Measurements from ENCODE around the gene MED25. TPM values are rescaled to one million over a fixed set of nuclear protein-coding genes. Genes with fewer than 3 reads are reported as not detected.
A peak's percentile ranks its signal among the peaks of the same experiment; 100 is the strongest.

Gene MED25
- total RNA-seq, 1 donor from 2014 or later, result 40.1 TPM

DNA sequence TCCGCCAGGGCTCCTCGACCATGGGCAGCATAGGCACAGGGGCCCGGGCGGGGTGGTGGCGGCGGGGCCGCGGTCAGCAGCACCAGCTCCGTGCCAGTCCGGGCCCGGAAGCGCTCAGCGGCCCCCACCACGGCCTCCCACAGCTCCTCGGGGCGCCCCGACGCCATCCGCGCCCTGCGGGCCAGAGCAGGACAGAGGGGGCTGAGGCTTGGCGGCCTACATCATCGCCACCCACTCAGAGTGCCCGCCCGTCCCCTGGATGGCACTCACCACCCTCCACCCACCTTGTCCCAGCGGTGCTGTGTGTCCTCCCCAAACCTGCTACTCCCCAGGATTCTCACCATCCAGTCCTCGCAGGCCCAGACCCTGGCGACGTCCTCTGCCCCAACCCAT, 55.0 kb downstream of the MED25 start:
- Mint-ChIP-seq H3K36me3 (ENCODE audit: low read depth) (peaks cover 3% of the 10 kb centered on the region), H3K4me1 (ENCODE audit: low read depth) (peaks cover 32% of the 10 kb centered on the region)
- TF ChIP-seq, protein P1, sequence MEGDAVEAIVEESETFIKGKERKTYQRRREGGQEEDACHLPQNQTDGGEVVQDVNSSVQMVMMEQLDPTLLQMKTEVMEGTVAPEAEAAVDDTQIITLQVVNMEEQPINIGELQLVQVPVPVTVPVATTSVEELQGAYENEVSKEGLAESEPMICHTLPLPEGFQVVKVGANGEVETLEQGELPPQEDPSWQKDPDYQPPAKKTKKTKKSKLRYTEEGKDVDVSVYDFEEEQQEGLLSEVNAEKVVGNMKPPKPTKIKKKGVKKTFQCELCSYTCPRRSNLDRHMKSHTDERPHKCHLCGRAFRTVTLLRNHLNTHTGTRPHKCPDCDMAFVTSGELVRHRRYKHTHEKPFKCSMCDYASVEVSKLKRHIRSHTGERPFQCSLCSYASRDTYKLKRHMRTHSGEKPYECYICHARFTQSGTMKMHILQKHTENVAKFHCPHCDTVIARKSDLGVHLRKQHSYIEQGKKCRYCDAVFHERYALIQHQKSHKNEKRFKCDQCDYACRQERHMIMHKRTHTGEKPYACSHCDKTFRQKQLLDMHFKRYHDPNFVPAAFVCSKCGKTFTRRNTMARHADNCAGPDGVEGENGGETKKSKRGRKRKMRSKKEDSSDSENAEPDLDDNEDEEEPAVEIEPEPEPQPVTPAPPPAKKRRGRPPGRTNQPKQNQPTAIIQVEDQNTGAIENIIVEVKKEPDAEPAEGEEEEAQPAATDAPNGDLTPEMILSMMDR (IDR thresholded peaks at IDR 0.05), result no peak

DNA sequence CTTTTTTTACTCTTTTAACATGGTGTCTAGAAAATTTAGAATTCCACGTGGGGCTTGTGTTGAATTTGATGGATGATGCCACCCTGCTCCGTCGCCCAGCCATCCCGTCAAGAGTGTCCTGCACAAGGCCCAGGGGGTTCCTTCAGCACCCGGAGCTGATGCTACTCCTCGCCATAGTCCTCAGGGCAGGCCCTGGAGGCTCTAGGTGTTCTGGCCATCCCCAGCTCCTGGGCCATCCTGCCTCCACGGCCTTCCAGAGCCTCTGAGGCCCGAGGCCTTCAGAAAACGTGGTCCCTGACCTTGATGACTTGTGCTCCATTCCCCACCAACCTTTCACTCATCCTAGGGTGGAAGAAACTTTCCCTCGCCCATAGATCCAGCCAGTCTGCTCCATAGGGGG, 55.7 kb downstream of the MED25 start:
- peaks cover 4% of the 10 kb centered on the region for H3K36me3 Mint-ChIP-seq (ENCODE audit: low read depth)
- peak; percentile 82 for DNase-seq (ENCODE audit: low spot score)
- H3K27ac Mint-ChIP-seq (ENCODE audit: unreplicated experiment), result peak overlapping the region; percentile 8
- H3K27me3 Mint-ChIP-seq (ENCODE audit: low read depth), result no peaks in the 10 kb centered on the region
- H3K4me3 Mint-ChIP-seq (ENCODE audit: unreplicated experiment), result no peak overlapping the region
- no peaks in the 10 kb centered on the region for H3K9me3 Mint-ChIP-seq (ENCODE audit: low read depth)
- peaks cover 39% of the 10 kb centered on the region for H3K4me1 Mint-ChIP-seq (ENCODE audit: low read depth)
- TF ChIP-seq, protein P1 (IDR thresholded peaks at IDR 0.05), result no peak

More for the DNA sequence above, 55.0 kb downstream of the MED25 start:
- Mint-ChIP-seq H3K4me3 (ENCODE audit: unreplicated experiment) (no peak overlapping the region), H3K27ac (ENCODE audit: unreplicated experiment) (no peak overlapping the region), H3K9me3 (ENCODE audit: low read depth) (no peaks in the 10 kb centered on the region), H3K27me3 (ENCODE audit: low read depth) (no peaks in the 10 kb centered on the region)
- no peak for DNase-seq (ENCODE audit: low spot score)

DNA sequence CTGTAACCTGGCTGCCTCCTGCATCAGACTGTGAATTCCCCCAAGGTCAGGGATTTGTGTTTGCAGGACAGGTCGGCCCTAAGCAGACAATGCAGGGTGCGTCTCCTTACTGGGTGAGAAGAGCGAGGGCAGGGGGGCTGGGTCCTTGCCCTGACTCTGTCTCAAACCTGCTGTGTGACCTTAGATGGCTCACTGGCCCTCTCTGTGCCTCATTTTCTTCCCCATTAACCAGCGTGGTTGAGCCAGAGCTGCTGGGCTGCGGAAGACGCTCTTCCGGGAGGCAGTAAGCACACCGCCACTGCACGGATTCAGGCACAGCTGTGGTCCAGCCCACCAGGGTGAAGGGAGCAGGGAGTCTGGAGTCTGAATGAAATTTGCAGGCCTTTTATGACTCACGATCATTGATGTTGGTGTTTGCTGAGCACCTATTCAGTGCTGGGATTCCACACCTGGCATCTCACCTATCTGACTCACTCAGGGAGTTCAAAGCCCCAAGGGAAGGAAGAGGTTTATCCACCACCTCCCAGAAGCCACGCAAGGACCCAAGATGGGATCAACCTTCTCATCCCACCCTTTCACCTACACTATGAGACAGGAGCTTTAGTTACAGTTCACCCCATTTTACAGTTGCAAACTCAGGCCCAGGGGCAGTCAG, 56.5 kb downstream of the MED25 start:
- TF ChIP-seq, protein P1 (IDR thresholded peaks at IDR 0.05), result no peak
- Mint-ChIP-seq H3K36me3 (ENCODE audit: low read depth) (peaks cover 8% of the 10 kb centered on the region), H3K27ac (ENCODE audit: unreplicated experiment) (peak overlapping the region; percentile 78), H3K4me3 (ENCODE audit: unreplicated experiment) (peak overlapping the region; percentile 31), H3K9me3 (ENCODE audit: low read depth) (no peaks in the 10 kb centered on the region), H3K27me3 (ENCODE audit: low read depth) (no peaks in the 10 kb centered on the region), H3K4me1 (ENCODE audit: low read depth) (peaks cover 43% of the 10 kb centered on the region)
- no peak for DNase-seq (ENCODE audit: low spot score)

DNA sequence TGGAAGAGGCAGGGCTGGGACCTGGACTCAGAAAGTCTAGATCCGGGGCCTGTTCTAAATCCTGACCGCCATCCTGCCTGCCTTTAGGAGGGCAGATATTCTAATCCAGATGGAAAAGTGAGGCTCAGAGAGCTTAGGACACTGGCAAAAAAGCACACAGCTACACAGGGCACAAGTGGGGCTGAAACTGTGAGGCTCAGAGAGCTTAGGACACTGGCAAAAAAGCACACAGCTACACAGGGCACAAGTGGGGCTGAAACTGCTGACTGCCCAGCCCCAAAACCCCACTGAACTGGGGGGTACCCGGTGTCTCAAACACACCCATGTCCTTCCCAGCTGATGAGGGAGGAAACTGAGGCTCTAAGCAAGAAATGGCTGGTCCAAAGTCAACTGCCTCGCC, 57.1 kb downstream of the MED25 start:
- TF ChIP-seq, protein P1 (IDR thresholded peaks at IDR 0.05), result no peak
- Mint-ChIP-seq H3K9me3 (ENCODE audit: low read depth) (no peaks in the 10 kb centered on the region), H3K36me3 (ENCODE audit: low read depth) (peaks cover 8% of the 10 kb centered on the region), H3K4me1 (ENCODE audit: low read depth) (peaks cover 41% of the 10 kb centered on the region), H3K27ac (ENCODE audit: unreplicated experiment) (no peak overlapping the region), H3K4me3 (ENCODE audit: unreplicated experiment) (no peak overlapping the region), H3K27me3 (ENCODE audit: low read depth) (no peaks in the 10 kb centered on the region)
- no peak for DNase-seq (ENCODE audit: low spot score)

DNA sequence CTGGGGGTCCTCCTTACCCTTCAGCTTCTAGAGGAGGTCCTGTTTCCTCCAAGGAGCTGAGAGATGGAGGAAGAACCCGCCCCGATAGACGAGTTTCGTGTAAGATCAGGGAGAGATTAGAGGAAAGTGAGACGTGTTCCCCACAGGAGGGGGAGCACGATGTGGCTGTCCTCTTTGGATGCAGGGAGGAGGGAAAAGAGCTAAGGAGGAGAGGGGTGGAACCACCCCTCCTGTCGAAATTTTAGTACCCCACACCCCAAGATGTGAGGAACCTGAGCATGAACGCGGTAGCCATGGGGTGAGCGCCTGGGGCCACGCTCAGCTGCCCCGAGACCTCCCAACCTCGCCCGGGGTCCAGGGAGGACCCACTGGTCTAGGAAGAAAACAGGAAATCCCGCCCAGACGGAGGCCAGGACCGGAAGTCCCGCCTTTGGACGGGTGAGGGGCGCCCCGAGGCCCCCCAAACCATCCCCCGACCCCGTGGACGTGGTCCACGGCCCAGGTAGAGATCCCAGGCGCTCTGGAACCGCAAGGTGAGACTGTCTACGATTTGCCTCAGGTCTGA, 57.9 kb downstream of the MED25 start:
- no peak overlapping the region for H3K4me3 Mint-ChIP-seq (ENCODE audit: unreplicated experiment)
- H3K36me3 Mint-ChIP-seq (ENCODE audit: low read depth), result peaks cover 8% of the 10 kb centered on the region
- H3K4me1 Mint-ChIP-seq (ENCODE audit: low read depth), result peaks cover 35% of the 10 kb centered on the region
- no peaks in the 10 kb centered on the region for H3K9me3 Mint-ChIP-seq (ENCODE audit: low read depth)
- no peak overlapping the region for H3K27ac Mint-ChIP-seq (ENCODE audit: unreplicated experiment)
- DNase-seq (ENCODE audit: low spot score), result peak; percentile 80
- H3K27me3 Mint-ChIP-seq (ENCODE audit: low read depth), result no peaks in the 10 kb centered on the region
- TF ChIP-seq, protein P1 (IDR thresholded peaks at IDR 0.05), result no peak
